Spleen (tissue), 11 donors: ENCODE results near the gene NUP153. TPM values are rescaled to one million over a fixed set of nuclear protein-coding genes. Genes with fewer than 3 reads are reported as not detected.
"Not testable (repeated sequence)": the region's sequence is repeated elsewhere in the genome, so short reads cannot be mapped to it uniquely, and the experiment has no call there.

Experiments
- DNase-seq: peaks from one replicate; pipeline ENCODE4 v3.0.0-alpha.2; 2020
- H3K27ac ChIP-seq, 8 donors: fragments of 200-600 bp; sonication (generic) in 7 of 8; 1 replicate in 4 of 8; 2 replicates in 4 of 8; pipeline versions ENCODE4 v1.5.0 to v1.8.0; 2016 to 2021; ENCODE audit warnings: inconsistent platforms in 4 of 8, mild to moderate bottlenecking in 4 of 8, moderate library complexity in 1 of 8
- H3K27me3 ChIP-seq, 7 donors: fragments of 200-600 bp; sonication (generic) in 6 of 7; replicated peaks in 1 of 7; 1 replicate in 4 of 7; 2 replicates in 3 of 7; pipeline versions ENCODE4 v1.5.0 to v1.8.0; 2016 to 2021; ENCODE audit warnings: inconsistent platforms in 3 of 7, mild to moderate bottlenecking in 1 of 7
- H3K36me3 ChIP-seq, 6 donors: fragments of 200-600 bp; sonication (generic) in 5 of 6; 1 replicate in 4 of 6; 2 replicates in 2 of 6; pipeline versions ENCODE4 v1.5.0 to v1.8.0; 2016 to 2021; ENCODE audit warnings: inconsistent platforms in 2 of 6
- H3K4me1 ChIP-seq, 6 donors: fragments of 200-600 bp; sonication (generic) in 5 of 6; 1 replicate in 3 of 6; 2 replicates in 3 of 6; pipeline versions ENCODE4 v1.5.0 to v1.8.0; 2016 to 2021; ENCODE audit warnings: inconsistent platforms in 3 of 6
- H3K4me3 ChIP-seq, 8 donors: fragments of 200-600 bp; sonication (generic) in 7 of 8; 1 replicate in 4 of 8; 2 replicates in 4 of 8; pipeline versions ENCODE4 v1.5.0 to v1.8.0; 2016 to 2021; ENCODE audit warnings: inconsistent platforms in 4 of 8, mild to moderate bottlenecking in 4 of 8, moderate library complexity in 2 of 8
- H3K9me3 ChIP-seq, 8 donors: fragments of 200-600 bp; sonication (generic) in 7 of 8; 1 replicate in 4 of 8; 2 replicates in 4 of 8; pipeline versions ENCODE4 v1.5.0 to v1.8.0; 2016 to 2021; ENCODE audit warnings: inconsistent platforms in 4 of 8
- POLR2A ChIP-seq, 3 donors: fragments of 450-650 bp; IDR thresholded peaks; one replicate each; pipeline ENCODE4 v1.5.1; 2017; ENCODE audit warnings: antibody characterized with exemption in 3 of 3, mild to moderate bottlenecking in 1 of 3
- POLR2AphosphoS5 ChIP-seq, 3 donors: sonication (generic); formaldehyde crosslinking; IDR thresholded peaks; one replicate each; pipeline ENCODE4 v1.5.1; 2017; ENCODE audit warnings: antibody characterized with exemption in 3 of 3
- WGBS, 5 donors: extraction: QIAGEN DNeasy Blood & Tissue Kit in 3 of 5; methylation state at CpG; one replicate each; pipeline versions ENCODE4 v1.1.5 to v1.1.7; 2013 to 2018; 5-methylcytosine and 5-hydroxymethylcytosine counted together
- intact Hi-C: fragments of 100-400 bp; cut with DNase I; formaldehyde crosslinking; loops from one replicate; pipeline ENCODE4 v1.15.0; 2023; ENCODE audit warnings: low total_unique reads
- polyA plus RNA-seq, 3 donors: library from polyadenylated mRNA; stranded (reverse); fragments of 200-250 nt; gene quantifications; one replicate each; pipeline ENCODE4 v1.2.1, GENCODE V29; 2013
- total RNA-seq, 7 donors: library from RNA; depleted of rRNA in 3 of 7; stranded (reverse); fragments of >200 nt in 3 of 7; fragmentation: NEBNext Ultra II Directional in 4 of 7; extraction: Animal tissue kit (Norgen Biotek cat#: 25700) in 4 of 7; gene quantifications; one replicate each; pipeline versions ENCODE4 v1.1.0 to v1.2.1, GENCODE V29; 2016 to 2021
- TF ChIP-seq, protein P1 (sequence below), 11 experiments: fragments of 200-600 bp in 7 of 11; fragments of 450-650 bp in 4 of 11; sonication (generic) in 4 of 11; IDR thresholded peaks in 8 of 11; conservative IDR thresholded peaks in 3 of 11; 1 replicate in 7 of 11; 2 replicates in 4 of 11; pipeline versions ENCODE4 v1.4.0 to v1.8.0; 2016 to 2021; ENCODE audit warnings: antibody characterized with exemption in 11 of 11, inconsistent platforms in 4 of 11, mild to moderate bottlenecking in 1 of 11
- donor health status: healthy with polysubstance abuse.
- donor health status: DM: no; HTN: no; CAD: no; lungs with moderate emphysema.
- donor health status: DM: no; HTN: no; CAD: no.
- donor health status: Bipolar disorder and iron deficiency.
- donor health status: healthy.
- donor health status: DM: no; HTN: no; CAD: no.
- donor health status: DM: yes; HTN: yes; CAD: no.

The NUP153 gene
- total and polyA plus RNA-seq, 10 donors = 8.9 to 51.5 (median 45.3) TPM

- H3K27ac ChIP-seq = peak overlapping the region in 6 of 8 donors; percentile 5 to 60 (median 36)
- peak overlapping the region in 1 of 8 donors; percentile 3 for H3K4me3 ChIP-seq
- TF ChIP-seq POLR2A (IDR thresholded peaks at IDR 0.05) (no peak), POLR2AphosphoS5 (IDR thresholded peaks at IDR 0.05) (no peak)
- TF ChIP-seq, protein P1, sequence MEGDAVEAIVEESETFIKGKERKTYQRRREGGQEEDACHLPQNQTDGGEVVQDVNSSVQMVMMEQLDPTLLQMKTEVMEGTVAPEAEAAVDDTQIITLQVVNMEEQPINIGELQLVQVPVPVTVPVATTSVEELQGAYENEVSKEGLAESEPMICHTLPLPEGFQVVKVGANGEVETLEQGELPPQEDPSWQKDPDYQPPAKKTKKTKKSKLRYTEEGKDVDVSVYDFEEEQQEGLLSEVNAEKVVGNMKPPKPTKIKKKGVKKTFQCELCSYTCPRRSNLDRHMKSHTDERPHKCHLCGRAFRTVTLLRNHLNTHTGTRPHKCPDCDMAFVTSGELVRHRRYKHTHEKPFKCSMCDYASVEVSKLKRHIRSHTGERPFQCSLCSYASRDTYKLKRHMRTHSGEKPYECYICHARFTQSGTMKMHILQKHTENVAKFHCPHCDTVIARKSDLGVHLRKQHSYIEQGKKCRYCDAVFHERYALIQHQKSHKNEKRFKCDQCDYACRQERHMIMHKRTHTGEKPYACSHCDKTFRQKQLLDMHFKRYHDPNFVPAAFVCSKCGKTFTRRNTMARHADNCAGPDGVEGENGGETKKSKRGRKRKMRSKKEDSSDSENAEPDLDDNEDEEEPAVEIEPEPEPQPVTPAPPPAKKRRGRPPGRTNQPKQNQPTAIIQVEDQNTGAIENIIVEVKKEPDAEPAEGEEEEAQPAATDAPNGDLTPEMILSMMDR (IDR thresholded peaks at IDR 0.05 in 8 of 11, conservative IDR thresholded peaks at IDR 0.05 in 3 of 11) = peak; percentile 23 to 79 (median 65)
- peaks cover 0 to 17% (median 5%) of the 10 kb centered on the region in 7 donors for H3K27me3 ChIP-seq
- peaks cover 0 to 31% (median 13%) of the 10 kb centered on the region in 6 donors for H3K4me1 ChIP-seq
- H3K9me3 ChIP-seq = no peaks in the 10 kb centered on the region
- no peak for DNase-seq
- no peaks in the 10 kb centered on the region for H3K36me3 ChIP-seq
- intact Hi-C loops = loop anchor here (5.0 kb wide), 2 partner anchors 218 to 427 kb away; no protein-coding TSS in a partner anchor
- WGBS, 5 donors = 7 to 15% (median 13%) methylated on average over 7 of the region's 7 CpGs
These were observed 122.4 kb downstream of the NUP153 start for GRCh38 chr6:17584241-17584803.

DNA sequence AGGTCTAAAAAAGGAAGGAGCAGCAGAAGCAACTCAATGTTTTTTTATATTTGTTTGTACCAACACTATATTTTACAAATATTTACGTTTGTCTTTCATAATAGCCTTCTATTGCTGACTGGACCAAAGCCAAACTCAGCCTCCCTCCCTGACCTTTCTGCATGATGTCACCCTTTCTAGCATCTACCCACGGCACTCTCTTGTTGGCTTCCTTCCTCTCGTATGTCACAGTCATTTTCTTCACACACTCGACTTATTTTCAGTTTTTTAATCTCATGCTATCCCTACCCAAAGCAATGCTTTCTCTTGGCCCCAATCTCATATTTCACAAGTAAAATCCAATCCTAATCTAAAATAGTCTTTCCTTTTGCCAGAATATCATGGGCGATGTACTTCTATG lies 122.9 kb downstream of the NUP153 start:
- Histone ChIP-seq H3K27me3 (peaks cover 0 to 21% (median 5%) of the 10 kb centered on the region in 7 donors), H3K27ac (peak overlapping the region in 6 of 8 donors; percentile 5 to 60 (median 36)), H3K4me1 (peaks cover 0 to 31% (median 13%) of the 10 kb centered on the region in 6 donors), H3K4me3 (no peak overlapping the region), H3K9me3 (no peaks in the 10 kb centered on the region), H3K36me3 (no peaks in the 10 kb centered on the region)
- TF ChIP-seq, protein P1 (IDR thresholded peaks at IDR 0.05 in 8 of 11, conservative IDR thresholded peaks at IDR 0.05 in 3 of 11) = no peak
- TF ChIP-seq POLR2AphosphoS5 (IDR thresholded peaks at IDR 0.05) (no peak), POLR2A (IDR thresholded peaks at IDR 0.05) (no peak)
- intact Hi-C loops = loop anchor here (5.0 kb wide), 2 partner anchors 218 to 427 kb away; no protein-coding TSS in a partner anchor
- no peak for DNase-seq
- 20 to 35% (median 22%) methylated on average over 5 of the region's 5 CpGs for WGBS, 5 donors

- peaks cover 0 to 31% (median 13%) of the 10 kb centered on the region in 6 donors for H3K4me1 ChIP-seq
- not testable (repeated sequence) for DNase-seq, H3K4me3 ChIP-seq, H3K27ac ChIP-seq, H3K36me3 ChIP-seq
- intact Hi-C loops = loop anchor here (5.0 kb wide), 2 partner anchors 221 to 424 kb away; no protein-coding TSS in a partner anchor
- WGBS, 5 donors = 94 to 97% (median 96%) methylated on average over 7 of the region's 7 CpGs
- H3K9me3 ChIP-seq = peaks cover 0 to 17% (median 13%) of the 10 kb centered on the region in 8 donors
- peaks cover 0 to 21% (median 5%) of the 10 kb centered on the region in 7 donors for H3K27me3 ChIP-seq
These were observed 125.4 kb downstream of the NUP153 start for GRCh38 chr6:17581282-17581681.

GRCh38 chr6:17580518-17581048 lies 126.1 kb downstream of the NUP153 start:
- 11 to 31% (median 24%) methylated on average over 18 to 53 of the region's 53 CpGs for WGBS, 5 donors
- peak overlapping the region; percentile 27 to 72 (median 44) for H3K4me3 ChIP-seq
- peak; percentile 76 for DNase-seq
- H3K9me3 ChIP-seq = peaks cover 0 to 22% (median 18%) of the 10 kb centered on the region in 8 donors
- H3K27me3 ChIP-seq = peaks cover 0 to 21% (median 5%) of the 10 kb centered on the region in 7 donors
- intact Hi-C loops = loop anchor here (5.0 kb wide), 2 partner anchors 222 to 423 kb away; no protein-coding TSS in a partner anchor
- TF ChIP-seq, protein P1 (IDR thresholded peaks at IDR 0.05 in 8 of 11, conservative IDR thresholded peaks at IDR 0.05 in 3 of 11) = no peak
- TF ChIP-seq POLR2AphosphoS5 (IDR thresholded peaks at IDR 0.05) = peak in 1 of 3 donors; percentile 33
- TF ChIP-seq POLR2A (IDR thresholded peaks at IDR 0.05) = no peak
- H3K27ac ChIP-seq = peak overlapping the region in 2 of 8 donors; percentile 26 to 30
- H3K4me1 ChIP-seq = peaks cover 0 to 24% (median 10%) of the 10 kb centered on the region in 6 donors
- H3K36me3 ChIP-seq = no peaks in the 10 kb centered on the region
